ENCODE data around the gene SCARB1.
A peak's percentile ranks its signal among the peaks of the same experiment; 100 is the strongest.

SCARB1 gene

GRCh38 chr12:124819080-124819479 lies 44.6 kb downstream of the SCARB1 start:
- no peak for DNase-seq

GRCh38 chr12:124817076-124818000 lies 46.3 kb downstream of the SCARB1 start:
- no peak for DNase-seq

GRCh38 chr12:124816295-124816854 lies 47.3 kb downstream of the SCARB1 start:
- no peak for DNase-seq

GRCh38 chr12:124814741-124815613 lies 48.7 kb downstream of the SCARB1 start:
- DNase-seq, result peak; percentile 14

- no peak for DNase-seq
These were observed 49.9 kb downstream of the SCARB1 start for GRCh38 chr12:124813782-124814181.

GRCh38 chr12:124812979-124813378 lies 50.7 kb downstream of the SCARB1 start:
- no peak for DNase-seq

GRCh38 chr12:124812356-124812755 lies 51.3 kb downstream of the SCARB1 start:
- no peak for DNase-seq

GRCh38 chr12:124811633-124812032 lies 52.0 kb downstream of the SCARB1 start:
- no peak for DNase-seq

GRCh38 chr12:124809878-124810277 lies 53.8 kb downstream of the SCARB1 start:
- DNase-seq, result no peak

GRCh38 chr12:124809391-124809790 lies 54.3 kb downstream of the SCARB1 start:
- DNase-seq, result no peak

GRCh38 chr12:124808272-124808671 lies 55.4 kb downstream of the SCARB1 start:
- no peak for DNase-seq

- DNase-seq, result no peak
These were observed 57.6 kb downstream of the SCARB1 start for GRCh38 chr12:124805876-124806668.

- no peak for DNase-seq
These were observed 58.6 kb downstream of the SCARB1 start for GRCh38 chr12:124805050-124805449.

- no peak for DNase-seq
These were observed 59.5 kb downstream of the SCARB1 start for GRCh38 chr12:124804011-124804621.

- no peak for DNase-seq
These were observed 61.3 kb downstream of the SCARB1 start for GRCh38 chr12:124802361-124802760.

GRCh38 chr12:124800506-124800905 lies 63.2 kb downstream of the SCARB1 start:
- DNase-seq, result no peak

- no peak for DNase-seq
These were observed 66.3 kb downstream of the SCARB1 start for GRCh38 chr12:124797321-124797720.

- DNase-seq, result no peak
These were observed 67.2 kb downstream of the SCARB1 start for GRCh38 chr12:124796303-124796960.

GRCh38 chr12:124795081-124795948 lies 68.3 kb downstream of the SCARB1 start:
- no peak for DNase-seq

- no peak for DNase-seq
These were observed 70.7 kb downstream of the SCARB1 start for GRCh38 chr12:124792961-124793441.
